ENCODE results near the gene TMEM106C. TPM values are rescaled to one million over a fixed set of nuclear protein-coding genes. Genes with fewer than 3 reads are reported as not detected.

Gene TMEM106C
- total and polyA plus RNA-seq, 10 of the 15 experiments (the other 5 are each of a cell fraction or from before 2014, with no cell fraction given) = 90.2 to 280 (median 161) TPM

- H3K4me2 ChIP-seq (ENCODE audit: control insufficient read depth, insufficient read depth) = no peak overlapping the region
- DNase-seq (ENCODE audit: low read depth, low spot score) (no peak), FAIRE-seq (no peak), ATAC-seq (no peak)
- SMC1A ChIA-PET (ENCODE audit: uncharacterized antibody, unreplicated experiment) = no interaction called here
- H3K27ac ChIP-seq (ENCODE audit: control insufficient read depth, insufficient read depth) = no peak overlapping the region
- no TSS peak for BruUV-seq (replicated peaks)
- in situ Hi-C loops (cut with MboI) (no loop called here), intact Hi-C loops (cut with micrococcal nuclease; ENCODE audit: unreplicated experiment) (no loop called here)
- no peak overlapping the region for H3K4me3 ChIP-seq
- no peak overlapping the region for H2AFZ ChIP-seq (ENCODE audit: control insufficient read depth, low read depth, low read length)
- H3K9ac ChIP-seq (ENCODE audit: control insufficient read depth, insufficient read depth, low read length) = no peak overlapping the region
- POLR2A ChIA-PET = no interaction called here
- H3K27me3 ChIP-seq (replicated peaks in 1 of 2; ENCODE audit: control insufficient read depth in 2 of 2, insufficient read depth in 2 of 2, low read length in 1 of 2) = peaks cover 2 to 3% of the 10 kb centered on the region in 2 experiments; a peak in 2 of 4 replicates
- WGBS (ENCODE audit: insufficient coverage, insufficient replicate concordance, low lambda C conversion rate, missing lambda C conversion rate) = 20% methylated on average over 2 of the region's 2 CpGs
- no peaks in the 10 kb centered on the region for H4K20me1 ChIP-seq (ENCODE audit: control insufficient read depth, insufficient read depth)
- no peaks in the 10 kb centered on the region for H3K9me3 ChIP-seq (replicated peaks; ENCODE audit: control insufficient read depth, insufficient read depth, low read length)
- TF ChIP-seq PAX5 (IDR thresholded peaks at IDR 0.05; ENCODE audit: borderline replicate concordance, low read depth, low read length) (no peak), RAD51 (IDR thresholded peaks at IDR 0.05) (no peak), E4F1 (IDR thresholded peaks at IDR 0.05; ENCODE audit: borderline replicate concordance, partially characterized antibody) (no peak), USF2 (IDR thresholded peaks at IDR 0.05; ENCODE audit: borderline replicate concordance, low read depth, low read length) (no peak), ATF7 (IDR thresholded peaks at IDR 0.05; ENCODE audit: low read depth) (no peak), EP300 (IDR thresholded peaks at IDR 0.05; ENCODE audit: borderline replicate concordance in 1 of 2, control insufficient read depth in 1 of 2, low read depth in 2 of 2, low read length in 2 of 2) (no peak), ZSCAN29 (IDR thresholded peaks at IDR 0.05) (no peak), WRNIP1 (IDR thresholded peaks at IDR 0.05; ENCODE audit: borderline replicate concordance, low read depth, low read length) (no peak), DPF2 (IDR thresholded peaks at IDR 0.05) (no peak), FOXK2 (IDR thresholded peaks at IDR 0.05) (no peak), POLR2A (IDR thresholded peaks at IDR 0.05; ENCODE audit: low read depth, low read length) (no peak), JUNB (IDR thresholded peaks at IDR 0.05) (no peak)
- CTCF ChIA-PET = no interaction called here
- no peaks in the 10 kb centered on the region for H3K36me3 ChIP-seq (ENCODE audit: control insufficient read depth in 2 of 2, insufficient read depth in 2 of 2, low read length in 1 of 2)
- RAD21 ChIA-PET (ENCODE audit: unreplicated experiment) = interaction anchor here (0.7 kb wide), 1 partner anchor 531 kb away, joined by 3 read pairs; no protein-coding TSS in a partner anchor
- H3K4me1 ChIP-seq (ENCODE audit: control insufficient read depth, insufficient read depth, low read length) = no peaks in the 10 kb centered on the region
- no peaks in the 10 kb centered on the region for H3K79me2 ChIP-seq (ENCODE audit: control insufficient read depth, insufficient read depth, low read length)
Observed at GRCh38 chr12:48013287-48013686, 49.9 kb downstream of the TMEM106C start.

All from GM12878 (cell line).